Neural cell (in vitro differentiated cells): ENCODE data around the gene KRTAP1-5. TPM values are rescaled to one million over a fixed set of nuclear protein-coding genes. Genes with fewer than 3 reads are reported as not detected.

Experiments used
- H2AFZ ChIP-seq: fragments of 200-600, 300-800 bp; sonication (generic), shearing (Covaris generic); 2 replicates; pipeline ENCODE4 v1.6.0; 2014; ENCODE audit warnings: low read depth, mild to moderate bottlenecking, antibody characterized with exemption, low read length, moderate library complexity
- H3F3A ChIP-seq: fragments of 200-600 bp; shearing (Covaris generic); 2 replicates; pipeline ENCODE4 v1.6.1; 2016; ENCODE audit warnings: mild to moderate bottlenecking, moderate library complexity, mixed read lengths, antibody characterized with exemption, low read length; ENCODE audit not compliant: insufficient read depth, poor library complexity, severe bottlenecking
- H3K27ac ChIP-seq: fragments of 200-600, 300-800 bp; sonication (generic), shearing (Covaris generic); 2 replicates; pipeline ENCODE4 v1.5.1; 2014; ENCODE audit warnings: mild to moderate bottlenecking, low read length, moderate library complexity
- H3K27me3 ChIP-seq: fragments of 300-800, 200-600 bp; sonication (generic), shearing (Covaris generic); 2 replicates; pipeline ENCODE4 v1.6.0; 2014; ENCODE audit warnings: mild to moderate bottlenecking, low read depth, low read length, moderate library complexity; ENCODE audit not compliant: insufficient read depth
- H3K36me3 ChIP-seq: fragments of 300-800, 200-600 bp; sonication (generic), shearing (Covaris generic); 2 replicates; pipeline ENCODE4 v1.5.1; 2014; ENCODE audit warnings: mild to moderate bottlenecking, antibody characterized with exemption, low read length, moderate library complexity; ENCODE audit not compliant: insufficient read depth
- H3K4me2 ChIP-seq: fragments of 300-800, 200-600 bp; sonication (generic), shearing (Covaris generic); 2 replicates; pipeline ENCODE4 v1.6.0; 2014; ENCODE audit warnings: mild to moderate bottlenecking, low read length
- H3K4me3 ChIP-seq: fragments of 300-800, 200-600 bp; sonication (generic), shearing (Covaris generic); 2 replicates; pipeline ENCODE4 v1.5.1; 2014; ENCODE audit warnings: mild to moderate bottlenecking, low read length, moderate library complexity
- H3K79me2 ChIP-seq: fragments of 200-600 bp; shearing (Covaris generic); replicated peaks from 2 replicates; pipeline ENCODE4 v1.6.0; 2014; ENCODE audit warnings: mild to moderate bottlenecking, low read length, moderate library complexity; ENCODE audit not compliant: insufficient read depth
- H3K9ac ChIP-seq: fragments of 300-800, 200-600 bp; sonication (generic), shearing (Covaris generic); 2 replicates; pipeline ENCODE4 v1.6.1; 2016; ENCODE audit warnings: mild to moderate bottlenecking, low read length, mixed read lengths
- H3K9me2 ChIP-seq: fragments of 200-600 bp; shearing (Covaris generic); 2 replicates; pipeline ENCODE4 v1.6.1; 2016; ENCODE audit warnings: mild to moderate bottlenecking, low read length, mixed read lengths; ENCODE audit not compliant: insufficient read depth
- H3K9me3 ChIP-seq: fragments of 200-600, 300-800 bp; sonication (generic), shearing (Covaris generic); 2 replicates; pipeline ENCODE4 v1.6.1; 2016; ENCODE audit warnings: mild to moderate bottlenecking, mixed run types, low read length, moderate library complexity, mixed read lengths
- H4K20me1 ChIP-seq: fragments of 200-600 bp; shearing (Covaris generic); 2 replicates; pipeline ENCODE4 v1.6.1; 2016; ENCODE audit warnings: mild to moderate bottlenecking, mixed run types; ENCODE audit not compliant: insufficient read depth
- CTCF ChIP-seq: fragments of 450-650 bp; IDR thresholded peaks from 2 replicates; pipeline ENCODE4 v1.5.1; 2014; ENCODE audit warnings: antibody characterized with exemption, mild to moderate bottlenecking, moderate library complexity; ENCODE audit not compliant: poor library complexity, severe bottlenecking
- EP300 ChIP-seq: fragments of 450-650 bp; conservative IDR thresholded peaks from 2 replicates; pipeline ENCODE4 v1.6.1; 2014; ENCODE audit warnings: antibody characterized with exemption, mild to moderate bottlenecking, moderate library complexity; ENCODE audit not compliant: poor library complexity, severe bottlenecking
- EZH2 ChIP-seq: fragments of 200-600, 300-800 bp; shearing (Covaris generic), sonication (generic); IDR thresholded peaks from 2 replicates; pipeline ENCODE4 v1.6.1; 2014; ENCODE audit warnings: antibody characterized with exemption, low read length, borderline replicate concordance, mild to moderate bottlenecking; ENCODE audit not compliant: insufficient read depth, poor library complexity, severe bottlenecking
- MXI1 ChIP-seq: fragments of 450-650 bp; conservative IDR thresholded peaks from 2 replicates; pipeline ENCODE4 v1.6.1; 2014; ENCODE audit warnings: antibody characterized with exemption, mild to moderate bottlenecking; ENCODE audit not compliant: poor library complexity, severe bottlenecking
- POLR2AphosphoS5 ChIP-seq: IDR thresholded peaks from 2 replicates; pipeline ENCODE4 v1.6.1; 2012
- RAD21 ChIP-seq: fragments of 450-650 bp; conservative IDR thresholded peaks from 2 replicates; pipeline ENCODE4 v1.6.1; 2014; ENCODE audit warnings: antibody characterized with exemption, mild to moderate bottlenecking, moderate library complexity
- REST ChIP-seq: IDR thresholded peaks from 2 replicates; pipeline ENCODE4 v1.6.1; 2012; ENCODE audit warnings: borderline replicate concordance
- SMC3 ChIP-seq: fragments of 450-650 bp; conservative IDR thresholded peaks from 2 replicates; pipeline ENCODE4 v1.6.1; 2014; ENCODE audit warnings: antibody characterized with exemption, mild to moderate bottlenecking, moderate library complexity; ENCODE audit not compliant: poor library complexity
- TAF1 ChIP-seq: IDR thresholded peaks from 2 replicates; pipeline ENCODE4 v1.6.1; 2012; ENCODE audit warnings: low read depth
- polyA plus RNA-seq: library from polyadenylated mRNA; depleted of rRNA; stranded (reverse); fragments of >200 nt; gene quantifications from 2 replicates; pipeline ENCODE4 v1.2.3, GENCODE V29; 2014

The KRTAP1-5 gene
- polyA plus RNA-seq, 1 donor from 2014 or later, result not detected

GRCh38 chr17:41029633-41030245, 2.7 kb upstream of the KRTAP1-5 start, which contains the start of gene KRTAP1-4:
KRTAP1-4 (minus strand) TSS chr17:41030195; CDS start chr17:41030078, 117 bp downstream.
- no peak within 1 kb of the TSS for H3K27ac ChIP-seq
- no peak within 1 kb of the TSS for H3K4me3 ChIP-seq
- H3K9me2 ChIP-seq, result no peaks in the 10 kb centered on the region
- no peak within 1 kb of the TSS for H3K4me2 ChIP-seq
- no peak for TF ChIP-seq TAF1
- TF ChIP-seq RAD21, result no peak
- TF ChIP-seq EZH2, result no peak
- no peak for TF ChIP-seq CTCF
- no peaks in the 10 kb centered on the region for H3K9me3 ChIP-seq
- no peaks in the 10 kb centered on the region for H3K27me3 ChIP-seq
- no peaks in the 10 kb centered on the region for H4K20me1 ChIP-seq
- no peak within 1 kb of the TSS for H3K9ac ChIP-seq
- no peaks in the 10 kb centered on the region for H3K36me3 ChIP-seq
- no peaks in the 10 kb centered on the region for H3K79me2 ChIP-seq
- H3F3A ChIP-seq, result no peaks in the 10 kb centered on the region
- H2AFZ ChIP-seq, result no peak within 1 kb of the TSS

GRCh38 chr17:41024697-41025096, 2.3 kb downstream of the KRTAP1-5 start:
- no peaks in the 10 kb centered on the region for H3K79me2 ChIP-seq
- no peak overlapping the region for H3K4me2 ChIP-seq
- no peaks in the 10 kb centered on the region for H3F3A ChIP-seq
- TF ChIP-seq REST (no peak), MXI1 (no peak), RAD21 (no peak), EZH2 (no peak), TAF1 (no peak), SMC3 (no peak), POLR2AphosphoS5 (no peak), EP300 (no peak), CTCF (no peak)
- H3K27me3 ChIP-seq, result no peaks in the 10 kb centered on the region
- H4K20me1 ChIP-seq, result no peaks in the 10 kb centered on the region
- no peaks in the 10 kb centered on the region for H3K9me3 ChIP-seq
- H3K9me2 ChIP-seq, result no peaks in the 10 kb centered on the region
- H2AFZ ChIP-seq, result no peak overlapping the region
- no peak overlapping the region for H3K4me3 ChIP-seq
- H3K9ac ChIP-seq, result no peak overlapping the region
- H3K36me3 ChIP-seq, result no peaks in the 10 kb centered on the region
- H3K27ac ChIP-seq, result no peak overlapping the region
